ENCODE data around the gene XPNPEP1. TPM values are rescaled to one million over a fixed set of nuclear protein-coding genes. Genes with fewer than 3 reads are reported as not detected.

The XPNPEP1 gene
- polyA plus RNA-seq, 1 donor from 2014 or later = 96.3 TPM

- Histone ChIP-seq H3F3A (ENCODE audit: insufficient read depth, low read length, poor library complexity, severe bottlenecking) (no peaks in the 10 kb centered on the region), H3K4me2 (ENCODE audit: low read length) (no peak overlapping the region), H2AFZ (ENCODE audit: low read depth, low read length) (no peak overlapping the region), H4K20me1 (ENCODE audit: insufficient read depth) (no peaks in the 10 kb centered on the region), H3K9ac (ENCODE audit: low read length) (no peak overlapping the region), H3K9me3 (ENCODE audit: low read length) (no peaks in the 10 kb centered on the region), H3K27ac (ENCODE audit: low read length) (no peak overlapping the region), H3K36me3 (ENCODE audit: insufficient read depth, low read length) (no peaks in the 10 kb centered on the region), H3K27me3 (ENCODE audit: insufficient read depth, low read depth, low read length) (no peaks in the 10 kb centered on the region), H3K4me3 (ENCODE audit: low read length) (no peak overlapping the region), H3K79me2 (replicated peaks; ENCODE audit: insufficient read depth, low read length) (no peaks in the 10 kb centered on the region), H3K9me2 (ENCODE audit: insufficient read depth, low read length) (no peaks in the 10 kb centered on the region)
- TF ChIP-seq CTCF (IDR thresholded peaks at IDR 0.05; ENCODE audit: poor library complexity, severe bottlenecking) (no peak), TAF1 (IDR thresholded peaks at IDR 0.05; ENCODE audit: low read depth) (no peak), MXI1 (conservative IDR thresholded peaks at IDR 0.05; ENCODE audit: poor library complexity, severe bottlenecking) (no peak), RAD21 (conservative IDR thresholded peaks at IDR 0.05) (no peak), POLR2AphosphoS5 (IDR thresholded peaks at IDR 0.05) (no peak), SMC3 (conservative IDR thresholded peaks at IDR 0.05; ENCODE audit: poor library complexity) (no peak)
- TF ChIP-seq, protein P1, sequence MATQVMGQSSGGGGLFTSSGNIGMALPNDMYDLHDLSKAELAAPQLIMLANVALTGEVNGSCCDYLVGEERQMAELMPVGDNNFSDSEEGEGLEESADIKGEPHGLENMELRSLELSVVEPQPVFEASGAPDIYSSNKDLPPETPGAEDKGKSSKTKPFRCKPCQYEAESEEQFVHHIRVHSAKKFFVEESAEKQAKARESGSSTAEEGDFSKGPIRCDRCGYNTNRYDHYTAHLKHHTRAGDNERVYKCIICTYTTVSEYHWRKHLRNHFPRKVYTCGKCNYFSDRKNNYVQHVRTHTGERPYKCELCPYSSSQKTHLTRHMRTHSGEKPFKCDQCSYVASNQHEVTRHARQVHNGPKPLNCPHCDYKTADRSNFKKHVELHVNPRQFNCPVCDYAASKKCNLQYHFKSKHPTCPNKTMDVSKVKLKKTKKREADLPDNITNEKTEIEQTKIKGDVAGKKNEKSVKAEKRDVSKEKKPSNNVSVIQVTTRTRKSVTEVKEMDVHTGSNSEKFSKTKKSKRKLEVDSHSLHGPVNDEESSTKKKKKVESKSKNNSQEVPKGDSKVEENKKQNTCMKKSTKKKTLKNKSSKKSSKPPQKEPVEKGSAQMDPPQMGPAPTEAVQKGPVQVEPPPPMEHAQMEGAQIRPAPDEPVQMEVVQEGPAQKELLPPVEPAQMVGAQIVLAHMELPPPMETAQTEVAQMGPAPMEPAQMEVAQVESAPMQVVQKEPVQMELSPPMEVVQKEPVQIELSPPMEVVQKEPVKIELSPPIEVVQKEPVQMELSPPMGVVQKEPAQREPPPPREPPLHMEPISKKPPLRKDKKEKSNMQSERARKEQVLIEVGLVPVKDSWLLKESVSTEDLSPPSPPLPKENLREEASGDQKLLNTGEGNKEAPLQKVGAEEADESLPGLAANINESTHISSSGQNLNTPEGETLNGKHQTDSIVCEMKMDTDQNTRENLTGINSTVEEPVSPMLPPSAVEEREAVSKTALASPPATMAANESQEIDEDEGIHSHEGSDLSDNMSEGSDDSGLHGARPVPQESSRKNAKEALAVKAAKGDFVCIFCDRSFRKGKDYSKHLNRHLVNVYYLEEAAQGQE (IDR thresholded peaks at IDR 0.05; ENCODE audit: borderline replicate concordance) = no peak
Observed at GRCh38 chr10:109835257-109835656, 88.1 kb downstream of the XPNPEP1 start.

- H3K79me2 ChIP-seq (replicated peaks; ENCODE audit: insufficient read depth, low read length) = no peaks in the 10 kb centered on the region
- no peak overlapping the region for H3K4me3 ChIP-seq (ENCODE audit: low read length)
- no peaks in the 10 kb centered on the region for H3K27me3 ChIP-seq (ENCODE audit: insufficient read depth, low read depth, low read length)
- H3K27ac ChIP-seq (ENCODE audit: low read length) = no peak overlapping the region
- H3K4me2 ChIP-seq (ENCODE audit: low read length) = no peak overlapping the region
- no peaks in the 10 kb centered on the region for H3K9me3 ChIP-seq (ENCODE audit: low read length)
- H4K20me1 ChIP-seq (ENCODE audit: insufficient read depth) = no peaks in the 10 kb centered on the region
- no peaks in the 10 kb centered on the region for H3F3A ChIP-seq (ENCODE audit: insufficient read depth, low read length, poor library complexity, severe bottlenecking)
- no peaks in the 10 kb centered on the region for H3K9me2 ChIP-seq (ENCODE audit: insufficient read depth, low read length)
- H3K36me3 ChIP-seq (ENCODE audit: insufficient read depth, low read length) = no peaks in the 10 kb centered on the region
- no peak overlapping the region for H3K9ac ChIP-seq (ENCODE audit: low read length)
- no peak for TF ChIP-seq SMC3 (conservative IDR thresholded peaks at IDR 0.05; ENCODE audit: poor library complexity)
- TF ChIP-seq EP300 (conservative IDR thresholded peaks at IDR 0.05; ENCODE audit: poor library complexity, severe bottlenecking) = no peak
- TF ChIP-seq MXI1 (conservative IDR thresholded peaks at IDR 0.05; ENCODE audit: poor library complexity, severe bottlenecking) = no peak
- TF ChIP-seq POLR2AphosphoS5 (IDR thresholded peaks at IDR 0.05) = no peak
- TF ChIP-seq, protein P1 (IDR thresholded peaks at IDR 0.05; ENCODE audit: borderline replicate concordance) = no peak
- no peak for TF ChIP-seq RAD21 (conservative IDR thresholded peaks at IDR 0.05)
- no peak for TF ChIP-seq TAF1 (IDR thresholded peaks at IDR 0.05; ENCODE audit: low read depth)
- no peak for TF ChIP-seq CTCF (IDR thresholded peaks at IDR 0.05; ENCODE audit: poor library complexity, severe bottlenecking)
- no peak for TF ChIP-seq EZH2 (IDR thresholded peaks at IDR 0.05; ENCODE audit: borderline replicate concordance, insufficient read depth, low read length, poor library complexity, severe bottlenecking)
- H2AFZ ChIP-seq (ENCODE audit: low read depth, low read length) = no peak overlapping the region
Observed at GRCh38 chr10:109831846-109832245, 91.5 kb downstream of the XPNPEP1 start.

Data from neural cell (in vitro differentiated cells).